Ishikawa (cell line): Measurements from ENCODE around the gene TMEM209.

ENCODE experiments used
- CEBPB ChIP-seq: IDR thresholded peaks from 2 replicates; pipeline ENCODE4 v1.6.1; 2012
- CREB1 ChIP-seq: IDR thresholded peaks from 2 replicates; pipeline ENCODE4 v1.6.1; 2012; ENCODE audit warnings: low read depth
- EGR1 ChIP-seq: IDR thresholded peaks from 2 replicates; pipeline ENCODE4 v1.6.1; 2012
- EP300 ChIP-seq: IDR thresholded peaks from 2 replicates; pipeline ENCODE4 v1.6.1; 2012; ENCODE audit warnings: borderline replicate concordance
- FOXM1 ChIP-seq: IDR thresholded peaks from 2 replicates; pipeline ENCODE4 v1.6.1; 2012; ENCODE audit warnings: low read depth, borderline replicate concordance
- MAX ChIP-seq: IDR thresholded peaks from 2 replicates; pipeline ENCODE4 v1.6.1; 2012
- NFIC ChIP-seq: IDR thresholded peaks from 2 replicates; pipeline ENCODE4 v1.6.1; 2012
- RAD21 ChIP-seq: IDR thresholded peaks from 2 replicates; pipeline ENCODE4 v1.6.1; 2012; ENCODE audit warnings: low read depth
- REST ChIP-seq: IDR thresholded peaks from 2 replicates; pipeline ENCODE4 v1.6.1; 2012; ENCODE audit warnings: low read depth, mild to moderate bottlenecking
- TAF1 ChIP-seq: IDR thresholded peaks from 2 replicates; pipeline ENCODE4 v1.6.1; 2012; ENCODE audit warnings: low read depth, mild to moderate bottlenecking
- TCF12 ChIP-seq: IDR thresholded peaks from 2 replicates; pipeline ENCODE4 v1.6.1; 2012; ENCODE audit warnings: low read depth
- TEAD4 ChIP-seq: IDR thresholded peaks from 2 replicates; pipeline ENCODE4 v1.6.1; 2012
- USF1 ChIP-seq: IDR thresholded peaks from 2 replicates; pipeline ENCODE4 v1.6.1; 2012
- YY1 ChIP-seq: IDR thresholded peaks from 2 replicates; pipeline ENCODE4 v1.6.1; 2012; ENCODE audit warnings: low read depth
- ZBTB7A ChIP-seq: IDR thresholded peaks from 2 replicates; pipeline ENCODE4 v1.6.1; 2012; ENCODE audit warnings: low read depth

The TMEM209 gene

GRCh38 chr7:130144312-130145171, 60.7 kb downstream of the TMEM209 start:
- TF ChIP-seq MAX (peak; percentile 69), NFIC (peak; percentile 84), FOXM1 (no peak), CREB1 (no peak), TEAD4 (peak; percentile 86), CEBPB (peak; percentile 70; the same call in 1 of the 2 replicates), USF1 (0 out of 2 replicates have a peak, but pooled peaks have one; percentile 24), ZBTB7A (no peak), RAD21 (no peak), TAF1 (no peak), YY1 (no peak), TCF12 (peak; percentile 78), EGR1 (peak; percentile 49; the same call in 1 of the 2 replicates), REST (no peak), EP300 (peak; percentile 59; the same call in 1 of the 2 replicates)

- TF ChIP-seq TAF1 (no peak), FOXM1 (no peak)
Measured at GRCh38 chr7:130143986-130144311, 61.3 kb downstream of the TMEM209 start.

DNA sequence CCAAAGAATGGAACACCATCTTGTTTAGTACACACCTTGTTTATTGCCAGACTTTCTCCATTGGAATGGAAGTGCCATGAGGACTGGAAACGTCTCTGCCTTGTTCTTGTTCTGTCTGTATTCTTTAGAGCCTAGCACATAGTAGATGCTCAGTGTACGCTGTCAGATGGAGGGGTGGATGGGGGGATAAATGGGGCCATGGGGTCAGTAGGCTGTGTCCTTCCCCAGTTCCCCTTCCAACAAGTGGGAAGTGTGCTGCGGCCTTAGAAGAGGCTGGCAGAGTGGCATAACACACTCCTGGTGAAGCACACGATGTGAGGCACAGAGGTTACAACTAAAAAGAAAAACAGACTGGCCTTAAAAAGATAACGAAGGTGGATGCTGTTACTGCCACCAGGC, 61.9 kb downstream of the TMEM209 start:
- no peak for TF ChIP-seq YY1
- TF ChIP-seq TAF1, result no peak
- TF ChIP-seq NFIC, result no peak
- TF ChIP-seq RAD21, result no peak
- no peak for TF ChIP-seq EP300
- TF ChIP-seq FOXM1, result no peak
- TF ChIP-seq MAX, result no peak
- no peak for TF ChIP-seq TEAD4
- TF ChIP-seq USF1, result no peak
- no peak for TF ChIP-seq TCF12
- no peak for TF ChIP-seq REST
- TF ChIP-seq CREB1, result no peak
- no peak for TF ChIP-seq EGR1
- no peak for TF ChIP-seq ZBTB7A
- TF ChIP-seq CEBPB, result no peak

DNA sequence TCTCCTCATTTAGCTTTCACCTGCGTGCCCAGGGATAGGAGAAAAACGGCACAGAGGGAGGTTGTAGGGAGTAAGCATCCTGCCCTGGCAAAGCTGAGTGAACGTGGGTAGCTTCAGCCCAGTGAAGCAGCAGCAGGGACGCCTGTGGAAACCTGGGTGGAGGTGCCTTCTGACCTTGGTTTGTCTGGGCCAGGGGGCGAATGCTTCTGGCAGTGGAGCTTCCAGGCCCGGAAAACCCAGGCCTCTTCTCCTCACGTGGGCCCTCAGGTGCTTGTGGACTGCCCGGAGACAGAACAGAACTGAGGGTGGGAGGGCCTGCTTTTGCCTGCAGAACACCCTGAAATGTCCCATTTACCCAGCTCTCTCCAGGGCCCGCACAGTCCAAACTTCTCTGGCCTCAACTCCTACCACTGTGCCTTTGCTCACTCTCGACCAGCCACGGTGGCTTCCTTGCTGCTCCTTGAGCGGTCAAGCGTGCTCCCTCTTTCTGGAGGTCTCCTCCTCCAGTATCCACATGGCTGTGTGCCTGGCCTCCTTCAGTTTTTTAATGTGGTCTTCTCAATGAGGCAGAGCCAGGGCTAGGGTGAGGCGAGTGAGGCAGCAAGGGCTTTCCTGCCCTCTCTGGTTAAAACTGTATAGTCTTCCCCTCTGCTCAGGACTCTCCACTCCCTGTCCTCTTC, 62.4 kb downstream of the TMEM209 start:
- TF ChIP-seq EGR1 (no peak), EP300 (no peak), YY1 (no peak), USF1 (no peak), CEBPB (no peak), FOXM1 (no peak), TAF1 (no peak), CREB1 (no peak), REST (no peak), NFIC (no peak), TEAD4 (no peak), MAX (no peak), ZBTB7A (no peak), TCF12 (no peak)
